Measurements from ENCODE around the gene ACLY. TPM values are rescaled to one million over a fixed set of nuclear protein-coding genes. Genes with fewer than 3 reads are reported as not detected.

ACLY gene
- total RNA-seq, 1 experiment from 2014 or later, result 173 TPM

GRCh38 chr17:41895617-41896016 lies 23.1 kb downstream of the ACLY start:
- Histone ChIP-seq H3K36me3 (ENCODE audit: insufficient read depth, low read length) (peaks cover 50% of the 10 kb centered on the region), H3K9me3 (ENCODE audit: low read length) (no peaks in the 10 kb centered on the region), H3K4me3 (ENCODE audit: low read length) (no peak overlapping the region)

DNA sequence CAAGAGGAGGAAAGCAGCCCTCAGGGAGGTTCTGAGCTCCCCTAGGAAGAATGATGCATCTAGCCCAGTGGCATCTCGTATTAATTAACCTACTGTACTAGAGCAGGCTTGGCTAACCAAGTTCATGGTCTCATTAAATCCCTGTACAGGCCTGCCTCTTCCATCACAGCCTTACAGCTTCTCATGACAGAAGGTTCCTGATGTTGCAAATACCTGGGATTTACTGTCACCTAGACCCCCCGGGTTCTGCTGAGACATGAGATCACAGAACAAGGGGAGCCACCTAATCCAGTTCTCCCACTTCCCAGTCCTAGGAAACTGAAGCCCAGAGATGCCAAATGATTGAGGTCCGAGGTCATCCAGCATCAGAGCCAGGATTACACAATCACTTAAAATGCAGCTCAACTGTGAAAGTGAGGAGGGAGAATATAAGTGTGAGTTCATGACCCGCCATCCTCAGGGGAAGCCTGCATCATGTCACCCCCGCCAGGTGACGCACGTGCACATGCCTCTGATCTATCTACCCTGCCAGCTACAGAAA lies 23.9 kb downstream of the ACLY start:
- H3K79me2 ChIP-seq (ENCODE audit: low read length), result 0 out of 2 replicates have a peak, but pooled peaks cover 11% of the 10 kb centered on the region
- no peak for DNase-seq
- peaks cover 52% of the 10 kb centered on the region for H3K36me3 ChIP-seq (ENCODE audit: insufficient read depth, low read length)

More at GRCh38 chr17:41895617-41896016, 23.1 kb downstream of the ACLY start:
- Histone ChIP-seq H4K20me1 (ENCODE audit: insufficient read depth, low read depth, low read length) (0 out of 2 replicates have a peak, but pooled peaks cover 4% of the 10 kb centered on the region), H3K27ac (ENCODE audit: low read length) (no peak overlapping the region), H3K4me2 (ENCODE audit: low read depth, low read length, poor library complexity, severe bottlenecking) (no peak overlapping the region), H3K4me1 (ENCODE audit: low read length) (no peaks in the 10 kb centered on the region), H2AFZ (ENCODE audit: low read length) (no peak overlapping the region), H3K79me2 (ENCODE audit: low read length) (0 out of 2 replicates have a peak, but pooled peaks cover 10% of the 10 kb centered on the region), H3K27me3 (ENCODE audit: low read length) (no peaks in the 10 kb centered on the region), H3K9ac (ENCODE audit: low read length) (no peak overlapping the region), H3K9me2 (replicated peaks; ENCODE audit: insufficient read depth, low read length) (no peaks in the 10 kb centered on the region)
- DNase-seq, result no peak

GRCh38 chr17:41893384-41893783 lies 25.4 kb downstream of the ACLY start:
- Histone ChIP-seq H3K9me3 (ENCODE audit: low read length) (no peaks in the 10 kb centered on the region), H3K4me1 (ENCODE audit: low read length) (no peaks in the 10 kb centered on the region), H3K4me2 (ENCODE audit: low read depth, low read length, poor library complexity, severe bottlenecking) (no peak overlapping the region), H2AFZ (ENCODE audit: low read length) (no peak overlapping the region), H3K79me2 (ENCODE audit: low read length) (0 out of 2 replicates have a peak, but pooled peaks cover 9% of the 10 kb centered on the region), H3K4me3 (ENCODE audit: low read length) (no peak overlapping the region), H3K27ac (ENCODE audit: low read length) (no peak overlapping the region), H3K9me2 (replicated peaks; ENCODE audit: insufficient read depth, low read length) (no peaks in the 10 kb centered on the region), H3K9ac (ENCODE audit: low read length) (no peak overlapping the region), H3K27me3 (ENCODE audit: low read length) (no peaks in the 10 kb centered on the region), H3K36me3 (ENCODE audit: insufficient read depth, low read length) (peaks cover 54% of the 10 kb centered on the region), H4K20me1 (ENCODE audit: insufficient read depth, low read depth, low read length) (0 out of 2 replicates have a peak, but pooled peaks cover 4% of the 10 kb centered on the region)
- no peak for DNase-seq

More for the DNA sequence above, 23.9 kb downstream of the ACLY start:
- Histone ChIP-seq H3K4me1 (ENCODE audit: low read length) (no peaks in the 10 kb centered on the region), H3K9me3 (ENCODE audit: low read length) (no peaks in the 10 kb centered on the region), H3K9ac (ENCODE audit: low read length) (no peak overlapping the region), H3K27me3 (ENCODE audit: low read length) (no peaks in the 10 kb centered on the region), H3K4me2 (ENCODE audit: low read depth, low read length, poor library complexity, severe bottlenecking) (no peak overlapping the region), H3K9me2 (replicated peaks; ENCODE audit: insufficient read depth, low read length) (no peaks in the 10 kb centered on the region), H2AFZ (ENCODE audit: low read length) (no peak overlapping the region), H3K4me3 (ENCODE audit: low read length) (no peak overlapping the region), H4K20me1 (ENCODE audit: insufficient read depth, low read depth, low read length) (0 out of 2 replicates have a peak, but pooled peaks cover 4% of the 10 kb centered on the region), H3K27ac (ENCODE audit: low read length) (no peak overlapping the region)

GRCh38 chr17:41892021-41892376 lies 26.8 kb downstream of the ACLY start:
- H3K4me3 ChIP-seq (ENCODE audit: low read length), result no peak overlapping the region
- no peak for DNase-seq
- no peaks in the 10 kb centered on the region for H3K9me3 ChIP-seq (ENCODE audit: low read length)
- no peak overlapping the region for H2AFZ ChIP-seq (ENCODE audit: low read length)
- no peaks in the 10 kb centered on the region for H3K9me2 ChIP-seq (replicated peaks; ENCODE audit: insufficient read depth, low read length)
- H3K79me2 ChIP-seq (ENCODE audit: low read length), result 0 out of 2 replicates have a peak, but pooled peaks cover 9% of the 10 kb centered on the region
- H3K9ac ChIP-seq (ENCODE audit: low read length), result no peak overlapping the region
- H3K36me3 ChIP-seq (ENCODE audit: insufficient read depth, low read length), result peaks cover 62% of the 10 kb centered on the region
- no peak overlapping the region for H3K4me2 ChIP-seq (ENCODE audit: low read depth, low read length, poor library complexity, severe bottlenecking)
- H3K27me3 ChIP-seq (ENCODE audit: low read length), result no peaks in the 10 kb centered on the region
- H3K27ac ChIP-seq (ENCODE audit: low read length), result no peak overlapping the region
- H4K20me1 ChIP-seq (ENCODE audit: insufficient read depth, low read depth, low read length), result 0 out of 2 replicates have a peak, but pooled peaks cover 4% of the 10 kb centered on the region
- no peaks in the 10 kb centered on the region for H3K4me1 ChIP-seq (ENCODE audit: low read length)

- H3K27me3 ChIP-seq (ENCODE audit: low read length), result no peaks in the 10 kb centered on the region
- no peak overlapping the region for H3K9ac ChIP-seq (ENCODE audit: low read length)
- no peaks in the 10 kb centered on the region for H3K9me3 ChIP-seq (ENCODE audit: low read length)
- DNase-seq, result no peak
- no peaks in the 10 kb centered on the region for H3K9me2 ChIP-seq (replicated peaks; ENCODE audit: insufficient read depth, low read length)
- no peak overlapping the region for H2AFZ ChIP-seq (ENCODE audit: low read length)
- no peak overlapping the region for H3K4me2 ChIP-seq (ENCODE audit: low read depth, low read length, poor library complexity, severe bottlenecking)
- H3K36me3 ChIP-seq (ENCODE audit: insufficient read depth, low read length), result peaks cover 66% of the 10 kb centered on the region
- no peak overlapping the region for H3K27ac ChIP-seq (ENCODE audit: low read length)
- H3K4me1 ChIP-seq (ENCODE audit: low read length), result no peaks in the 10 kb centered on the region
- no peak overlapping the region for H3K4me3 ChIP-seq (ENCODE audit: low read length)
- 0 out of 2 replicates have a peak, but pooled peaks cover 9% of the 10 kb centered on the region for H3K79me2 ChIP-seq (ENCODE audit: low read length)
- 0 out of 2 replicates have a peak, but pooled peaks cover 4% of the 10 kb centered on the region for H4K20me1 ChIP-seq (ENCODE audit: insufficient read depth, low read depth, low read length)
These were observed 27.4 kb downstream of the ACLY start for GRCh38 chr17:41891135-41892020.

DNA sequence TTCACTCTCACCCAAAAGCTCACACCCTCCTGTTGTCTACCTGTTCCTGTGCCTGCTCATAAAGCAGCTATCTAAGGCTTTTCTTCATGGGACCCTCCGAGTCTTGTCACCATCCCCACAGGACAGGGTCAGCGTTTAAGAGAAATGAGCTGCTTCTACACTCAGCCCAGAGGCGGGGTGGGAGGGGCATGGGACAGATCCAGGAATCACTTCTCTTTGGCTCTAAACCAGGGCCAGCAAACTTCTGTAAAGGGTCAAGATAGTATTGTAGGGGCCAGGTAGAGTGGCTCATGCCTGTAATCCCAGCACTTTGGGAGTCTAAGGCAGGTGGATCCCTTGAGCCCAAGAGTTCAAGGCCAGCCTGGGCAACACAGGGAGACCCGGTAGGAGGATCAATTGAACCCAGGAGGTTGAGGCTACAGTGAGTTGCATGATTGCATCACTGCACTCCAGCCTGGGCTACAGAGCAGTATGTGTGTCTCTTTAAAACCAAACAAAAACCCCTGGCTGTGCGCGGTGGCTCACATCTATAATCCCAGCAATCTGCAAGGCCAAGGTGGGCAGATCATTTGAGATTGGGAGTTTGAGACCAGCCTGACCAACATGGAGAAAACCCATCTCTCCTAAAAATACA lies 30.3 kb downstream of the ACLY start:
- H3K4me2 ChIP-seq (ENCODE audit: low read depth, low read length, poor library complexity, severe bottlenecking), result no peak overlapping the region
- DNase-seq, result no peak
- peaks cover 68% of the 10 kb centered on the region for H3K36me3 ChIP-seq (ENCODE audit: insufficient read depth, low read length)
- H4K20me1 ChIP-seq (ENCODE audit: insufficient read depth, low read depth, low read length), result 0 out of 2 replicates have a peak, but pooled peaks cover 4% of the 10 kb centered on the region
- H3K27me3 ChIP-seq (ENCODE audit: low read length), result no peaks in the 10 kb centered on the region
- H3K27ac ChIP-seq (ENCODE audit: low read length), result no peak overlapping the region
- H3K4me1 ChIP-seq (ENCODE audit: low read length), result no peaks in the 10 kb centered on the region
- H2AFZ ChIP-seq (ENCODE audit: low read length), result no peak overlapping the region
- H3K4me3 ChIP-seq (ENCODE audit: low read length), result no peak overlapping the region
- H3K9me2 ChIP-seq (replicated peaks; ENCODE audit: insufficient read depth, low read length), result no peaks in the 10 kb centered on the region
- no peaks in the 10 kb centered on the region for H3K9me3 ChIP-seq (ENCODE audit: low read length)
- peaks cover 9% of the 10 kb centered on the region; the same call in 1 of the 2 replicates for H3K79me2 ChIP-seq (ENCODE audit: low read length)
- no peak overlapping the region for H3K9ac ChIP-seq (ENCODE audit: low read length)

DNA sequence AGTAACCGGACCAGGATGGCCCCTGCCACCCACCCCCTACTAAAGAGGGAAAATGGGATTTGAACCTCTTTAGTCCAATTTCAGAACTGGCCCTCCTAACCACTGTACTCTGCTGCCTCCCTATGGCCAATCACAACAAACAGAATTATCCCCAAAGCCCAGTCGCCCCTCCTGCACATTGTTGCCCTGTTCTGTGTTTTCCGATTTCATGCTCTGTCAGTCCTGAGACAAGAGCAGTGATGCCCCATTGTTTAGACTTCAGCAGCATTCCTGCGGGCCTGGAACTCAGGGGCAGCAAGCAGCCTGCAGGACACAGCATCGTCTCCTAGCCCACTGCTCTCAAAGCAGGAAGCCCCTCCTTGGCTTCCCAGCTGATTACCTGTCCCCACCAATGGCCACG lies 33.0 kb downstream of the ACLY start:
- no peak overlapping the region for H3K9ac ChIP-seq (ENCODE audit: low read length)
- no peak overlapping the region for H3K27ac ChIP-seq (ENCODE audit: low read length)
- peaks cover 66% of the 10 kb centered on the region for H3K36me3 ChIP-seq (ENCODE audit: insufficient read depth, low read length)
- no peaks in the 10 kb centered on the region for H3K9me2 ChIP-seq (replicated peaks; ENCODE audit: insufficient read depth, low read length)
- DNase-seq, result no peak
- no peaks in the 10 kb centered on the region for H3K9me3 ChIP-seq (ENCODE audit: low read length)
- no peak overlapping the region for H3K4me3 ChIP-seq (ENCODE audit: low read length)
- H3K79me2 ChIP-seq (ENCODE audit: low read length), result peaks cover 16% of the 10 kb centered on the region
- no peak overlapping the region for H3K4me2 ChIP-seq (ENCODE audit: low read depth, low read length, poor library complexity, severe bottlenecking)
- 0 out of 2 replicates have a peak, but pooled peaks cover 4% of the 10 kb centered on the region for H4K20me1 ChIP-seq (ENCODE audit: insufficient read depth, low read depth, low read length)
- no peaks in the 10 kb centered on the region for H3K27me3 ChIP-seq (ENCODE audit: low read length)
- H3K4me1 ChIP-seq (ENCODE audit: low read length), result no peaks in the 10 kb centered on the region
- H2AFZ ChIP-seq (ENCODE audit: low read length), result no peak overlapping the region

GRCh38 chr17:41882756-41883155 lies 36.0 kb downstream of the ACLY start:
- H3K36me3 ChIP-seq (ENCODE audit: insufficient read depth, low read length), result peaks cover 74% of the 10 kb centered on the region
- peaks cover 16% of the 10 kb centered on the region for H3K79me2 ChIP-seq (ENCODE audit: low read length)

More at GRCh38 chr17:41882756-41883155, 36.0 kb downstream of the ACLY start:
- no peak overlapping the region for H3K9ac ChIP-seq (ENCODE audit: low read length)
- H4K20me1 ChIP-seq (ENCODE audit: insufficient read depth, low read depth, low read length), result 0 out of 2 replicates have a peak, but pooled peaks cover 4% of the 10 kb centered on the region
- no peaks in the 10 kb centered on the region for H3K27me3 ChIP-seq (ENCODE audit: low read length)
- no peak overlapping the region for H3K4me3 ChIP-seq (ENCODE audit: low read length)
- no peak overlapping the region for H2AFZ ChIP-seq (ENCODE audit: low read length)
- no peaks in the 10 kb centered on the region for H3K9me3 ChIP-seq (ENCODE audit: low read length)
- H3K9me2 ChIP-seq (replicated peaks; ENCODE audit: insufficient read depth, low read length), result no peaks in the 10 kb centered on the region
- no peak for DNase-seq
- no peak overlapping the region for H3K27ac ChIP-seq (ENCODE audit: low read length)
- H3K4me2 ChIP-seq (ENCODE audit: low read depth, low read length, poor library complexity, severe bottlenecking), result no peak overlapping the region
- no peaks in the 10 kb centered on the region for H3K4me1 ChIP-seq (ENCODE audit: low read length)
